Measurements from ENCODE around the gene MRPL12.

MRPL12 gene
- 2.1 to 15.8 (median 3.1) reads per million in 3 experiments for total RNA-seq

DNA sequence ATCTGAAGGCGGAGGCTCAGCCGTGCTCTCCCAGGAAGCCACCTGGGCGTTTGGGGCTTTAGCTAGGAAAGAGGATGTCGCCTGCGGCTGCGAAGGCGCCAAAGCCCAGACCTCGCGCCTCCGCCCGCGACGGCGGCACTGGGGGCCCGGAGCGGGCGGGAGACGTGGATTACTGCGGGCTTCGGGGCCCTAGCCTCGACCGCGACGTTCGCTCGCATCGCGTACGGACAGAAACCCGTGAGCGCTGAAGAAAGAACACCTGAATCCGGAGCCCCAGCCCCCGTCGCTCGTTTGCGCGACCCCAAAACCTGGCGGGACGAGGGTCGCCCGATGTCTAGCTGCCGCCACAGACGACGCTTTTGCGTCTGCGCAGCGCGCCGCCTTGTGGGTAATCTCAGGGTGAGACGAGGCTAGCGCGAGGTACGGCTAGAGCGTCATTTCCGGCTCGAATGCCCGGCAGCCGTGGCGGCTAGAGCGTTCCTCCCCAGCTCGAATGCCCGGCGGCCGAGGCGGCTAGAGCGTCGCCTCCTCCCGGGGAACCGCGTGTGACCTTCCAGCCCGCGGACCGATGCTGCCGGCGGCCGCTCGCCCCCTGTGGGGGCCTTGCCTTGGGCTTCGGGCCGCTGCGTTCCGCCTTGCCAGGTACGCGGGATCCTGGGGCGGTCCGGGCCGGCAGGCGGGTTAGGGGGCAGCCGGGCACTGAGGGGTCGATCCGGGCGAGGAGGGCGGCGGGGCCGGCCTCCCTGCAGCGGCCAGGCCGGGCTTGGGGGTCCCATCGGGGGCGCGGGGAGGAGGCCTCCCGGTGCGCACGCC is at the start of gene MRPL12:
MRPL12 (plus strand) TSS at position 434 of the 813 bp plus-strand sequence; CDS start at position 569, 135 bp downstream.
- peak; percentile 83 for DNase-seq

DNA sequence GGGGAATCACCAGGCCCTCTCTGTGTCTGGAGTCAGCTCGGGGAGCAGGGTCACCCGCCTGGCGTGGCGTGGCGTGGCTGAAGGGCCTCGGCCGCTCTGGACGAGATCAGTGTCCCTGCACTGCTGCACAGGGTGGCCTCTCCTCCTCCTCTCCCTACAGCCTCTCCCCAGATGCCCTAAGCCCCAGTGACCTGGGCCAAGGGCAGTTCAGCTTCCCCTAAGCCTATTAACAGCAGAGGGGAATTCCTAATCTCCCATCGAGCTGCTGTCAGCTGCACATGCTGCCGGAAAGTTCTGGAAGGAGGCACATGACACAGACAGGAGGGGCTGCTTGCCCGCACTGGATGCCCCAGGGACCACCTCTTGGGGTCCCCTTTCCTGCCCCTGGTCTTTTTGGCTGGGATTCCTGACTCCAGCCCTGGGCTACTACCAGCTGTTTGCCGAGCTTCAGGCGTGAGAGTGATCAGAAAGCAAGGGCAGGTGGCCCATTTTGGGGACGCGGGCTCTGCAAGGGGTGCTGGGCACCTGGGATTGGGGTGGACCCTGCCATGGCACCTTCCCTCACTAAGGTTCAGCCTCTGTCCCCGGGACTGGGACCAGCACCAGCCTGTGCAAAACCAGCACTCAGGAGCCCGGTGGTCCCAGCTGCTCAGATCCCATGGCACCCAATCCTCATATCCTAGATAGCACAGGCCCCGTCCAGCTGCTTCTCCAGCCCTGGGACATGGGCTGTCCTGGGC is 47.6 kb upstream of the MRPL12 start:
- DNase-seq = no peak

DNA sequence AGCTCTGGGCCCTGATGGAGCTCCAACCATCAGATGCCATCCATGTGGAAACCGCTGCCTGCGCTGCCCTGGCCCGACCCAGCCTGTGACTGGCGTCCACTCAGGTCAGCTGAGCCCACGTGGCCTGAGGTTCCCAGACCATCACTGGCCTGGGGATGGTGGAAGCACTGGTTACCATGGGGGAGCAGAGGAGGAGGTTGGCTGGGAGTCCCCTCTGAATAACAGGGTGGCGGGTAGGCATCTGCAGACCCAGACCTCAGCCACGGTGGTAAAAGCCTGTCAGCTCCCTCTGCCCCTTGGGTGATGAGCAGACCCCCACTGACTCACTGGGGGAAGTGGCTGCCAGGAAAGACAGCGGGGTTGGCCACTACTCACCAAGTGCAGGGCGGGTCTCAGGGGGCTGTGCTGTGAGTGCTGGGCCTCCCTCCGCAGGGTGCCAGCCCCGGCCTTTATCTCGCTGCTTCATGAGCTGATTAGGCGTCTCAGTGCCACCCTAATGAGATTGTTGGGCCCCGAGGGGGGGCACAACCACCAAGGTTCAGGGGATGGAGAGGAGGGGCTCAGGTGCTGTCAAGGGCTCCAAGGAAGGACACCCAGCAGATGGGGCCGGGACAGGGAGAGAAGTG is 46.9 kb upstream of the MRPL12 start, which contains the start of gene PDE6G:
PDE6G (minus strand) TSS at position 425 of the 626 bp plus-strand sequence. CDS start 3,237 bp downstream, outside the sequence.
- no peak for DNase-seq

DNA sequence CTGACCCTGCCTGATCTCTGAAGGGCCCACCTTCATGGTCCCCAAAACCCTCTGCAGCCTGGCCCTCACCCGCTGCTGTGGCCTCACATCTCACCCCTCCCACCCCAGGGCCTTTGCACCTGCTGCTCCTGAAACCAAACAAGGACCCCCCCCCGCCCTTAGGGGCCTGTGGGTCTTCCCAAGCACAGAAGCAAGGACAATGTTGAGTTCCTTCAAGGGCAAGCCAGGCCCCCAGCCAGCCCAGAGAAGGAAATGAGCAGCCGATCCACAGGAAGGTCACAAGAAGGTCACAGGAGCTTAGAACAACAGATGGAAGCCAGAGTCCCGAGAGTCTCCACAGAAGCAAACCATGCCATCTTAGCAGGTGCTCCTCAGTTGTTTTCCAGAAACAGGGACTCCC is 46.3 kb upstream of the MRPL12 start:
- no peak for DNase-seq

DNA sequence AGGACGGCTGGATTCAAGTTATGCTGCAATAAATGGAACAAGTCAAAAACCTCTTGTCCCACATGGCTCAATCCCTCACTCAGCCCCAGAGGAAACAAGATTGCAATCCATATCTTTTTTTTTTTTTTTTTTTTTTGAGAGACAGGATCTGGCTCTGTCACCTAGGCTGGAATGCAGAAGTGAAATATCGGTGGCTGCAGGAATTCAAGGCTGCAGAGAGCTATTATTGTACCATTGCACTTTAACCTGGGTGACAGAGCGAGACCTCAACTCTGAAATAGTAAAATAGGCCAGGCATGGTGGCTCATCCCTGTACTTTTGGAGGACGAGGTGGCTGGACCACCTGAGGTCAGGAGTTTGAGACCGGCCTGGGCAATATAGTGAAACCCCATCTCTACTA is 44.1 kb upstream of the MRPL12 start:
- DNase-seq = no peak

DNA sequence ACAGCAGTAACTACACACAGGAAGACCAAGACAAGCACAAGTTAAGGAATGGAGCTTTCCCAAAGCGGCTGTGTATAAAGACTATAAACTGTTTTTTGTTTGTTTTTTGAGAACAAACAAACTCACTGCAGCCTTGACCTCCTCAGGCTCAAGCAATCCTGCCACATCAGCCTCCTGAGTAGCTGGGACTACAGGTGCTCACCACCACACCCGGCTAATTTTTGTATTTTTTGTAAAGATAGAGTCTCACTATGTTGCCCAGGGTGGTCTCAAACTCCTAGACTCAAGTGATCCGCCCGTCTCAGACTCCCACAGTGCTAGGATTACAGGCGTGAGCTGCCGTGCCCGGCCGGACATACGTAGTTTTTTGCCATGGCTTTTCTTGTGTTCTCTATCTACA is 42.7 kb upstream of the MRPL12 start:
- no peak for DNase-seq

DNA sequence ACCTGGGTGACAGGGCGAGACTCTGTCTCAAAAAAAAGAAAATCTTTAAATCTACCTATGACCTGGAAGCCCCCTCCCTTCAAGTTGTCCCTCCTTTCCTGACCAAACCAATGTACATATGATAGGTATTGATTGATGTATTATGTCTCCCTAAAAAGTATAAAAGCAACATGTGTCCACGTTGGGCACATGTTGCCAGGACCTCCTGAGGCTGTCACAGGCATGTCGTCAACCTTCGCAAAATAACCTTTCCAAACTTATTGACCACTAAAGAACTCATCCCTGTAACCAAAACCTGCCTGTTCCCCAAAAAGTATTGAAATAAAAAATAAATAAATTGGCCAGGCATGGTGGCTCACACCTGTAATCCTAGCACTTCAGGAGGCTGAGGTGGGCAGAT is 41.2 kb upstream of the MRPL12 start:
- no peak for DNase-seq

DNA sequence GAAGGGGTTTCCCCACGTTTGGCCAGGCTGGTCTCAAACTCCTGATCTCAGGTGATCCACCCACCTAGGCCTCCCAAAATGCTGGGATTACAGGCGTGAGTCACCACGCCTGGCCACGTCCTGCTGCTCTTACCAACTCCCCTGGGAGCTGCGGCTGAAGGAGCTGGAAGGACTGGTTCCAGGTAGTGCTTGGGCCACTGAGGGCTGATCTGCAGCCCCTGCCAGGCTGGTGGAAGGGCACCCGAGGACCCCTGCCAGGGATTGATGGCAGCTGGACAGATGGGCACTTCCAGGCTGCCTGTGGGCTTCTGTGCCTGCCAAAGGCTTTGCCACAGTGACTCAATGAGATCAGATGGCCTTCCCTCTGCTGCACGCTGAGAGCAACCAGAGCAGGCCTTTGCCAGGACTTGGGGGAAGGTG is 39.1 kb upstream of the MRPL12 start:
- no peak for DNase-seq

DNA sequence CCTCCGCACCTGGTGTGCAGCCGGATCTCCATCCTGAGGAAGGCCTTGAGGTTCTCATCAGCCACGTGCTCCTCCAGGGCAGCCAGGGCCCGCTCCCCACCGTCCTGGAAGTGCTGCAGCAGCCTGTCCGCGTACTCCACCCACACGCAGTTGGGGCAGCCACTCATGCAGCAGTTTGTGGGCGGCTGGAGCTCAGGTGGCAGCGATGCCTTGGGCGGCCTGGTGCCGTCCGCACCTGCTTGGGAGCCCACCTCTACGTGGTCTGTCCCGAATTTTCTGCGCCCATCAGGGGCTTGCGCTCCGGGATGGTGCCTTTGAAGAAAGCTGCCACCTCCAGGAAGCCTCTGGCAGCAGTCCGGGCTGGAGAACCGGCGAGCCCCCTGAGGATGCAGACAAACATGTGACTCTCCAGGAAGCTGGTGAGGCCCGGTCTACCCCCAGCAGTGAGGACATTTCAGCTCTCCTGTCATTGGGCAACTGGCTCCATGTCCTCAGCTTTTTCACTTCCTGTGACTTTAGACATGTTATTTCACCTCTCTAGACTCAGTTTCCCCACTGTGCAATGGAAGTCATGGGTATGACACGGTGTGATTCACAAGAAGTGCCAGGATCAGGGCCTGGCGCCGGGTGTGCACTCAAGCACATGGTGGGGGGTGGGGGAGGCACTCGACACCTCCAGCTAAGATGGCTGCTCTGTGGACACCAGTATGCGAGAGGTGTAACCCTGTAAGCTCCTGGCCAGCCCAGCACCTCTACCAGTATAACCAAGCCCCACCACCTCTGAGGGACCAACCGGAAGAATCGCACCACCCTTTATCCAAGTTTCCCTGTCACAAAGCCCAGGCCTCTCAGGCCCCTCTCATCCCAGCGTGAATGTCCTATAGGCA is 37.7 kb upstream of the MRPL12 start:
- peak; percentile 28 for DNase-seq

DNA sequence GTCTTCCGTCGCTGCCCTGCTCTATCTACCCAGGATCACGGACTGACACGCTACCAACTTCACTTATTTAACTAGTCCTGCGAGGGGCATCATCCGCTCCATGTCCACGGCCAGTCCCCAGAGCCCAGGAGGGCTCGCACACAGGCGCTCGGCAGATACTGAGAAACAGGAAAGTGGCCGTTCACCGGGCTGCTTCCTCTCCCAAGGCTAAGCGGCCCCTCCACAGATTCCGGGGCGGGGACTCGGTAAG is 37.1 kb upstream of the MRPL12 start:
- DNase-seq = no peak

DNA sequence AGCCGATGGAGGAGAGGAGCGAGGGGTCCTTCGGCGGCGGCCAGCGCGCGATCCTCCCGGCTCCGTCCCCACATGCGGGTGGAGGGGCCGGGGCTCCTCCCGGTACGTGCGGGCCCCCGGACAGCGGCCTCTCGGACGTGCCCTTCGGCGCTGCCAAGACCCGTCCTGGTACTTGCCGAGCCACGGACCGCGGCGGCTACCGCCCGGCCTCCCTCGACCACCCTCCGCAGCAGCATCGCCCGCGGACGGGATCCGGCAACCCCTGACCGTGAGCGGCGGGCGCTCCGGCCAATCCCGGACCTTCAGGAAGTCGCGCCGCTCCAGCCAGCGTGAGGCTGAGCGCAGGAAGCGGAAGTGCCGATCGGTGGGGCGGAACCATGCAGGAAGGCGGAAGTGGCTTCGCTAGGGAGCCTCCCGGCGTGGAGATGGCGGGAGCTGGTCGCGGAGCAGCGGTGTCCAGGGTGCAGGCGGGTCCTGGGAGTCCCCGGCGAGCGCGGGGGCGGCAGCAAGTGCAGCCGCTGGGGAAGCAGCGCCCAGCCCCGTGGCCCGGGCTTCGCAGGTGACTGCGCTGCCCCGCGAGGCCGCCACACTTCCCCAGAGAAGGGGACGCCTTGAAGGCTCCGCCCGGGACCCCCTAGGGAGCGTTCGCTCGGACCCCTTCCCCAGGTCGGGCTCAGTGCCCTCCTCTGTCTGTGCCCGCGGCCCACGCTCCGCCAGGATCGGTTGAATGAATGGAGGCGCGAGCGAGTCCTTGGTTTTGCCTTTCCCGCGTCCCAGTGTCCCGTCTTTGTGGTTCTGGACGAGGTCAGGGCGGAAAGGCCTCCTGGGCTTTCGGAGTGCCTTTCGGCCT is 36.6 kb upstream of the MRPL12 start, which contains the start of the genes CCDC137 and OXLD1:
CCDC137 (plus strand) TSS at position 396 of the 850 bp plus-strand sequence; CDS start at position 426, 30 bp downstream.
OXLD1 (minus strand) TSS at position 264 of the 850 bp plus-strand sequence; CDS start at position 236, 28 bp downstream.
- DNase-seq = peak; percentile 88

DNA sequence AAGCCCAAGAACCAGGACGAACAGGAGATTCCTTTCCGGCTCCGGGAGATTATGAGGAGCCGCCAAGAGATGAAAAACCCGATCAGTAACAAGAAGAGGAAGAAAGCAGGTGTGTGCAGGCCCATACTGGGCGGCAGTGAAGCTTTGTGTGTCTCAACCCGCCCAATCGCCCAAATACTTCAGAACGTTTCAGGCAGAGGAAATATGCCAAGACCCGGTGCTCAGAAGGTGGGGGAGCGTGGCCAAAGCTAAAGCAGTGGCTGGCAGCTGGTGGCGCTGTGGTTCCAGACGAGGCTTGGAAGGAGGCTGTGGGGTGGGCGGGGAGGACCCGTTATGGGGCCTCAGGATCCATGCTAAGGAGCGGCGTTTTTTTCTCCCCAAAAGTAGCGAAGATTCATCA is 35.4 kb upstream of the MRPL12 start:
- DNase-seq = no peak

DNA sequence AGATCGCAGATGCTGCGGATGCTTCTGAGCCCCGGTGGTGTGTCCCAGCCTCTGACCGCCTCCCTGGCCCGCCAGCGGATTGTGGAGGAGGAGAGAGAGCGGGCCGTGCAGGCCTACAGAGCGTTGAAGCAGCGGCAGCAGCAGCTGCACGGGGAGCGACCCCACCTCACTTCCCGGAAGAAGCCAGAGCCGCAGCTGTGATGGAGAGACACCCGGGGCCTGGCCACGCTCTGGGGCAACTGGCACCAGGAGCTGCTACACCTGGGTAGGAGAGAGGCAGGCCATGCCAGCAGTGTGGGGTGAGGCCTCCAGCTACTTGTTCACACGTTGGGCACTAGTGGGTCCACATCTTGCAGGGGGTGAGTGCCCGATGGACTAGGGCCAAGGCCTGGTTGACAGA is 30.7 kb upstream of the MRPL12 start:
- no peak for DNase-seq

DNA sequence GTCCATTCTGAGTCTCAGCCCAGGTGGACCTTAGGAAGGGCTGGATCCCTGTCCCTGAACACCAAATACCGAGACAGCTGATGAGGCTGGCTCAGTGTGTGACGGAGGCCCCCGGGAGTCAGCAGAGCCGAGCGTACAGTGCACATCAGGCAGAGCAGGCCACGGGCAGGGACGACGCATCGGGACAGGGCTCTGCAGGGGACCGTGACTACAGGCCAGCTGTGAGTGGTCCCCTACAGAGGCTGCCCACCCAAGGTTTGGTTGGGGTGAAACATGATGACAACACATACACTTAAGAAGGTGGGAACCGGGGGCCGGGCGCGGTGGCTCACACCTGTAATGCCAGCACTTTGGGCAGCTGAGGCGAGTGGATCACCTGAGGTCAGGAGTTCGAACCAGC is 30.2 kb upstream of the MRPL12 start:
- DNase-seq = no peak

DNA sequence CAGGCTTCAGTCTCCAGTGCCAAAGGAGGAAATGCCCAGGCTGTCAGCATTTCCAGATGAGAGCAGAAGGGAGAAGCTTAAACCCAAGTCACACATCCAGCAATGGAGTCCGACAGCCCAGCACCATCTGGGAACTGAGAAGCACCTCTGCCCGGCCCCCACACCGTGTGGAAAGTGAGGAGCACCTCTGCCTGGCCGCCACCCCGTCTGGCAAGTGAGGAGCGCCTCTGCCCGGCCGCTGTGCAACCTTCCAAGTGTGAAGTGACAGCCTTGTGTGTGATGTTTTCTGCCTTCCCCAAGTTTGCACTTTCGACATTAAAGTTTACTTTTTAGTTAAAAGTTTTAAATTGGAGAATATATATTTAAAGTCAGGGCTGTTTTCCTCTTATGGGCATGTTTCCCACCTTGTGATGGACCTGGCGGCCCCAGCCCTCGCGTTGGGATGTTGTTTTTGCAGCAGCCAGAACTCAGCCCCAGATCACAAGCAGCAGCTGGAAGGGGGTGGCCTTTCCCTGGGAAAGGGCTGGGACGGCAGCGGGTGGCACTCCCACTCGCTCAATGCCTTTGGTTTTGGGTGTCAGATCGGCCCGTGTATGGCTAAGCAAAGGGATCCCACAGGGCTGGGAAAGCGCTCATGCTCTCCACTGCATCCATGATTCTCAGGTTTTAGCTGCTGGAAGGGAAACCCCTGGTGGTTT is 29.5 kb upstream of the MRPL12 start:
- no peak for DNase-seq

DNA sequence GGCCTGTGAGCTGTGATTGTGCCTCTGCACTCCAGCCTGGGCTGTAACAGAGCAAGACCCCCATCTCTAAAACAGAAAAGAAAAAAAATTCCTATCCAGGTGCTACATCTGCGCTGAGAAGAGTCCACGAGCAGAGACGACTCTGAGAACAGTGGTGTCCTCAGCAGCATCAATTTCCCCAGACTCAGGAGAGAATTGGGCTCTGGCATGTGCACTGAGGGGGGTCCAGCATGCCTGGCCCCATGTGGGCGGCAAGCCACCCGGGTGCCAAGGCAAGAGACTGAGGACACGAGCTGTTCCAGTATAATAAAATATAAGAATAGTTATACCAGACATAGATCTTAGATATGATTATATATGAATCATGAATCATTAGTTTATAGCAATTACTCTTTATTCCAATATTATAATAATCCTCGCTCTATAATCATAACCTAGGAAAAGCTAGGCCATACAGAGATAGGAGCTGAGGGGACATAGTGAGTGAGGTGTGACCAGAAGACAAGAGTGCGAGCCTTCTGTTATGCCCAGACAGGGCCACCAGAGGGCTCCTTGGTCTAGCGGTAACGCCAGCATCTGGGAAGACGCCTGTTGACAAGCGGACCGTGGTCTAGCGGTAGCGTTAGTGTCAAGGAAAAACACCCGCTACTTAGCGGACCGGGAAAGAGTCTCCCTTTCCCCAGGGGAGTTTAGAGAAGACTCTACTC is 27.5 kb upstream of the MRPL12 start:
- DNase-seq = peak; percentile 18

DNA sequence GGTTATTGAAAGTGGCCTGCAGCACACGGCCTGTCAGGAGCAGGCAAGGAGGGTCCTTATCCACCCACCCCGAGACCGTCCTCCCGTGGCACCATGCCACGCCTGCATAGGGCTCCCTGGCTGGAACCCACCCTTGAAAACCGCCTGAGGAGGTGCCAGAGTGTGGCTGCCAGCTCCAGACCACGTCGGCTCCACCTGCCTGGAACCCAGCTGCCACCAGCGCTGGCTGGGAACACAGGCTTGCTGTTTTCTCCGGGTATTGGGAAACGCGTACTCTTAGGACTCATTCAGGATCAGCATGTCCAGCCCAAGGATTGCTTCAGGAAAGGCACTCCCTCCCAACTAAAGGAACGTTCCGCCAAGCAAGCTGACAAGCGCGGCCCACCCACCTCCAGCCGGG is 26.3 kb upstream of the MRPL12 start:
- DNase-seq = no peak

DNA sequence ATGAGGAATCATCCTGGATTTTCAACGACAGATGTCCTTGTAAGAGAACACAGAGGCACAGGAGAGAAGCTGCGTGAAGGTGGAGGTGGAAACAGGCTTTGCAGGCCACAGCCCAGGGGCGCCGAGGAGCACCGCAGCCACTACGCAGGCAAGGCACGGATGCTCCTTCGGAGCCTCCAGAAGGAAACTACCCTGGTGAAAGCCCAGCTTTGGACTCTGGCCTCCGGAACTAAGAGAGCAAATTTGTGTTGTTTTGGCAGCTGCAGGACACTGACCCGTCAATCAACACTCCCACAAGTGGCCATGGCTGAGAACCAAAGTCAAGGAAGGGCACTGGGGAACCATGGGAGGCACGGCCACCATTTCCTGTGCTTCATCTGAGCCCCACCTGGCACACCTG is 23.0 kb upstream of the MRPL12 start:
- DNase-seq = no peak

DNA sequence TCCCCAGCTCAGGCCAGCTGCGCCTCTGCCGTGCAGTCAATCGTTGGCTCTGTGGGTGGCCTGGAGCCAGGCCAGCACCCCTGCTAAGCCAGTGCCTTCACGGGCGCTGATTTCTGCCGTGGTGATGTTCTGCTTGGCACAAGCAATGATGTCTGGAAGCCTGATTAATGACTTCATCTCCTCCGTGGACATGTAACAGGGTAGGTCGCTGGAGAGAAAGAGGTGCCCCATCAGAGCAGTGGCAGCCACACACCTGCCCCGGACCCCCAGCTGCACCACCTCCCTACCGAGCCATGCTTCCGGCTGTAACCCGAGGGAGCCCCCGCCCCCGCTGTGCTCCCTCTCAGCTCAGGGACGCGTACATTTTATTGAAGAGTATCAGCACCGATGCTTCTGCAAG is 21.5 kb upstream of the MRPL12 start:
- no peak for DNase-seq

DNA sequence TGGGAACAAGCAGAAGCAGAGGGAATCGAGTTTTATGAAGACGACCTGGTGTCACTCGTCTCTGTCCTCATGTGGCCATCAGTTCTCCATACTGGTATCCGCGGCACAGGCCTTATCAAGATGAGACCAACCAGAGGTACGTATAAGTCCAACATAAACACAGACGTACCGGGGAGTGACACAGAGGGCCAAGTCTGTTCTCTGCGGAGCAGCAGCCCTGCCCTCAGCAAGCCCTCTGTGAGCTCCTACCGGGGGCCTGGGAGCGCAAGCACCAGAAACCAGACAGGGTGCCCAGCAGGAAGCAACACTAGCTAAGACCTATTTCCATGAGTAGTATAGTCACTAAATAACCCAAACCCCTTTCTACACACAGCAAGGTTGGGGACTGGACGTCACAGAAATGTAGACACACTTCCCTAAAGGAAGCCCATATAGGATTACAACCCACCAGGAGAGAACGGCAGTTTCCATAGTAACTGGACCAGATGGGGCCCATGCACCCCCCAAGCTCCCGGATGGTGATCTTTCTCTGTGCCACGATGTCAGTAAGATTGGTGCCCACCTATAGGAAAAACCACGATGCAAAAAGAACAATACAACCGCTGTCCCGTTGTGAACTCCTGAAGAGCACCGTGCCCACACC is 20.5 kb upstream of the MRPL12 start:
- DNase-seq = no peak

All from central memory CD4-positive, alpha-beta T cell (primary cell).